Karpas-422 (cell line): Measurements from ENCODE around the gene ATOH8. TPM values are rescaled to one million over a fixed set of nuclear protein-coding genes. Genes with fewer than 3 reads are reported as not detected.

Source experiments
- DNase-seq: peaks from one replicate; pipeline ENCODE4 v3.0.0-alpha.2; 2015
- H2AFZ ChIP-seq: fragments of 200-600 bp; sonication (generic); 2 replicates; pipeline ENCODE4 v1.6.1; 2014; ENCODE audit warnings: antibody characterized with exemption, low read length, mixed read lengths
- H3K27ac ChIP-seq: fragments of 200-600 bp; sonication (generic); 2 replicates; pipeline ENCODE4 v1.5.1; 2014; ENCODE audit warnings: mild to moderate bottlenecking, low read length, moderate library complexity
- H3K27me3 ChIP-seq: fragments of 200-600 bp; sonication (generic); 2 replicates; pipeline ENCODE4 v1.6.1; 2014; ENCODE audit warnings: low read length, mixed read lengths
- H3K36me3 ChIP-seq: fragments of 200-600 bp; sonication (generic); 2 replicates; pipeline ENCODE4 v1.6.1; 2014; ENCODE audit warnings: low read length, mixed read lengths; ENCODE audit not compliant: insufficient read depth
- H3K4me1 ChIP-seq: fragments of 200-600 bp; sonication (generic); 2 replicates; pipeline ENCODE4 v1.6.1; 2014; ENCODE audit warnings: mild to moderate bottlenecking, low read length, mixed read lengths
- H3K4me2 ChIP-seq: fragments of 200-600 bp; sonication (generic); 2 replicates; pipeline ENCODE4 v1.6.1; 2014; ENCODE audit warnings: low read length, low read depth, mild to moderate bottlenecking; ENCODE audit not compliant: poor library complexity, severe bottlenecking
- H3K4me3 ChIP-seq: fragments of 200-600 bp; sonication (generic); 2 replicates; pipeline ENCODE4 v1.5.1; 2014; ENCODE audit warnings: mild to moderate bottlenecking, antibody characterized with exemption, low read length, mixed read lengths
- H3K79me2 ChIP-seq: fragments of 200-600 bp; sonication (generic); 2 replicates; pipeline ENCODE4 v1.6.1; 2014; ENCODE audit warnings: mild to moderate bottlenecking, low read length, mixed read lengths
- H3K9ac ChIP-seq: fragments of 200-600 bp; sonication (generic); 2 replicates; pipeline ENCODE4 v1.6.0; 2014; ENCODE audit warnings: low read length
- H3K9me2 ChIP-seq: fragments of 200-600 bp; sonication (generic), shearing (Covaris generic); replicated peaks from 2 replicates; pipeline ENCODE4 v1.6.0; 2014; ENCODE audit warnings: mild to moderate bottlenecking, low read length, moderate library complexity; ENCODE audit not compliant: insufficient read depth
- H3K9me3 ChIP-seq: fragments of 300-700, 200-600 bp; sonication (generic); 2 replicates; pipeline ENCODE4 v1.6.1; 2014; ENCODE audit warnings: low read length, mixed read lengths
- H4K20me1 ChIP-seq: fragments of 200-600 bp; sonication (generic); 2 replicates; pipeline ENCODE4 v1.6.1; 2014; ENCODE audit warnings: mild to moderate bottlenecking, antibody characterized with exemption, low read length, low read depth; ENCODE audit not compliant: insufficient read depth
- total RNA-seq: library from RNA; depleted of rRNA; stranded (reverse); fragments of >200 nt; shearing (Covaris generic); gene quantifications from 2 replicates; pipeline ENCODE4 v1.2.3, GENCODE V29; 2014; ENCODE audit warnings: low replicate concordance

Gene ATOH8
- total RNA-seq, 1 experiment from 2014 or later, result not detected

DNA sequence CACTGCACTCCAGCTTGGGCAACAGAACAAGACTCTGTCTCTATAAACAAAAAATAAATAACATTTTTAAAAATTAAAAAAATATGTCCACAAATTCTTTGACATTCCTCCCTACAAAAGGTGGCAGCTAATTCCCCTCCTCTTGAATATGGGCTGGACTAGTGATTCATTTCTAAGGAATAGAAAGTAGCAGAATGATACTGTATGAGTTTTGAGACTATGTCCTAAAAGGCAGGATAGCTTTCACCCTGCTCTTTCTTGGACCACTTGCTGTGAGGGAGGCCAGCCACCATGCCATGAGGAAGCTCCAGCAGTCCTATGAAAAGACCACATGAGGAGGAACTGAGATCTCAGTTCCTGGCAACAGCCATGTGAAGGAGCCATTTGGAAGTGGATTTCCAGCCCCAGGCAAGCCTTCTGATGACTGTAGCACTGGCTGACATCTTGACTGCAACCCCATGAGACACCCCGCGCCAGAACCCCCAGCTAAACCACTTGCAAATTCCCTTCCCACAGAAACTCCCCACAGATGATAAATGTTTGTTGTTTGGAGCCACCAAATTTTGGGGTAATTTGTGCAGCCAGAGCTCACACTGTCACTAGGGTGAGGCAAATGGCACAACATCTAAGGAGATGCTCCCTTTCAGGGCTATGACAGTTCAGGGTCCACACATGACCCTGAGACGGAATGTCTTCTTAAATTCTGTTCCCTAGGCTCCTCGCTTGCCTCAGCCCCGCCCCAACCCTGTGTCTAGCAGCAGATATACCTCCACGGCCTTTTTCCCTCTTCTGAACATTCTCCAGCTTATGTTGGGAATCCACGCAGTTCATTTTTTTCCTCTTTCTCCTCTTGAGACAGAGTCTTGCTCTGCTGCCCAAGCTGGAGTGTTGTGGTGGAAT is 17.1 kb upstream of the ATOH8 start:
- Histone ChIP-seq H3K36me3 (no peaks in the 10 kb centered on the region), H3K4me3 (no peak overlapping the region), H3K27ac (no peak overlapping the region), H3K9me2 (no peaks in the 10 kb centered on the region), H3K4me1 (no peaks in the 10 kb centered on the region), H3K79me2 (no peaks in the 10 kb centered on the region), H2AFZ (no peak overlapping the region), H3K9me3 (no peaks in the 10 kb centered on the region), H4K20me1 (no peaks in the 10 kb centered on the region), H3K9ac (no peak overlapping the region), H3K27me3 (no peaks in the 10 kb centered on the region), H3K4me2 (no peak overlapping the region)
- no peak for DNase-seq

DNA sequence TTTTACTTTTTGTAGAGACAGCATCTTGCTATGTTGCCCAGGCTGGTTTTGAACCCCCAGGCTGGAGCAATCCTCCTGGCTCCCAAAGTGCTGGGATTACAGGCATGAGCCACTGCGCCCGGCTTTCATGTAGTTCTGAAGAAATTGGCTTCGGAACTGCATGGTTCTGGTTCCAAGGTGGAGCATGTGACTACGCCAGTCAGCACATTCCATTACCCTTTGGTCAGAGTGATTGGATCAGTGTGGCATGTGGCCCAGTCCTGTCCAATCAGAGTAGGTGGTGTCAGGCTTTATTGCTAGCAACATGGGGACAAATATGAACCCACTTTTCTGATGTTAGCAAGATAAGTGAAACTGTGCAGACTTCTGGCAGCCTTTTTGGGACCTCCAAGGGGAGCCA is 16.3 kb upstream of the ATOH8 start:
- Histone ChIP-seq H3K4me3 (no peak overlapping the region), H4K20me1 (no peaks in the 10 kb centered on the region), H3K9me3 (no peaks in the 10 kb centered on the region), H3K36me3 (no peaks in the 10 kb centered on the region), H3K79me2 (no peaks in the 10 kb centered on the region), H3K4me1 (no peaks in the 10 kb centered on the region), H3K27me3 (no peaks in the 10 kb centered on the region), H3K9me2 (no peaks in the 10 kb centered on the region), H3K27ac (no peak overlapping the region), H3K4me2 (no peak overlapping the region), H3K9ac (no peak overlapping the region), H2AFZ (no peak overlapping the region)
- no peak for DNase-seq

- no peak overlapping the region for H3K27ac ChIP-seq
- H3K4me2 ChIP-seq, result no peak overlapping the region
- no peak overlapping the region for H3K9ac ChIP-seq
- H3K9me2 ChIP-seq, result no peaks in the 10 kb centered on the region
- no peaks in the 10 kb centered on the region for H4K20me1 ChIP-seq
- no peak overlapping the region for H3K4me3 ChIP-seq
- no peak for DNase-seq
- no peaks in the 10 kb centered on the region for H3K9me3 ChIP-seq
- no peaks in the 10 kb centered on the region for H3K4me1 ChIP-seq
- no peak overlapping the region for H2AFZ ChIP-seq
- no peaks in the 10 kb centered on the region for H3K79me2 ChIP-seq
- H3K27me3 ChIP-seq, result no peaks in the 10 kb centered on the region
- no peaks in the 10 kb centered on the region for H3K36me3 ChIP-seq
Observed at GRCh38 chr2:85737961-85738360, 15.8 kb upstream of the ATOH8 start.

GRCh38 chr2:85740193-85740592 is 13.6 kb upstream of the ATOH8 start:
- Histone ChIP-seq H3K9ac (no peak overlapping the region), H3K4me1 (peaks cover 4% of the 10 kb centered on the region)

DNA sequence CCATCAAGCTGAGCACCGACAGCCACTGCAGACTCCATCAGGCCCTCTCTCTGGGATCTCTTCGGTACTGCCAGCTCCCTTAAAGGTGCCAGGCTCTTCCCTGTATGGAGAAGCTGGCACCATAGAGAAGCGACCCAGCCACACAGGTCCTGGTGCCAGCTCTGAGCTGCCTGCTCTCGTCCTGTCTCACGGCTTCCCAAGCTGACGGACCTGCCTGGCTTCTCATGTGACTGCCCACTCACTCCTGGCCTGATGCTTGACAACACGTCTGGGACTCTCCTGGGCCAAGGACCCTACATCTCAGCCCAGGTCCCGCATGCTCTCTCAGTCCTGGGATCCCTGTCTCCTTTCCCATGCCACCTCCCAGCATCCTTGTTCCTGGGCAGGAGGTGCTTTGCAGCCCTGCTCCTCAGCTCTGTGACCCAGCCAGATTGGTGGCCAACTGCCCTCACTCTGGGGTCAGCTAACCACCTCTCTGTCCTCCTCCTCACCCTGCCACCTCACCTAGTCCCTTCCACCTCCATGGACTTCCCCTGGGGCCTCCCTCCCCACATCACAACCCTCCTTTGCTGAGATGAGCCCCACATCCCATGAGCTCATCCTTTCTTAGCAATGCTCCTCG is 12.5 kb upstream of the ATOH8 start:
- Histone ChIP-seq H3K4me3 (no peak overlapping the region), H3K36me3 (no peaks in the 10 kb centered on the region), H3K4me2 (no peak overlapping the region), H3K79me2 (no peaks in the 10 kb centered on the region), H3K9me2 (no peaks in the 10 kb centered on the region), H2AFZ (no peak overlapping the region), H3K4me1 (peaks cover 6% of the 10 kb centered on the region), H3K9ac (no peak overlapping the region), H3K27ac (no peak overlapping the region), H3K9me3 (no peaks in the 10 kb centered on the region), H3K27me3 (no peaks in the 10 kb centered on the region), H4K20me1 (no peaks in the 10 kb centered on the region)
- DNase-seq, result no peak

More at GRCh38 chr2:85740193-85740592, 13.6 kb upstream of the ATOH8 start:
- H3K4me3 ChIP-seq, result no peak overlapping the region
- H3K27me3 ChIP-seq, result no peaks in the 10 kb centered on the region
- DNase-seq, result no peak
- no peak overlapping the region for H2AFZ ChIP-seq
- no peaks in the 10 kb centered on the region for H3K36me3 ChIP-seq
- H3K79me2 ChIP-seq, result no peaks in the 10 kb centered on the region
- no peaks in the 10 kb centered on the region for H3K9me3 ChIP-seq
- H3K4me2 ChIP-seq, result no peak overlapping the region
- no peaks in the 10 kb centered on the region for H3K9me2 ChIP-seq
- no peaks in the 10 kb centered on the region for H4K20me1 ChIP-seq
- no peak overlapping the region for H3K27ac ChIP-seq

- Histone ChIP-seq H2AFZ (no peak overlapping the region), H3K9me3 (no peaks in the 10 kb centered on the region), H3K9me2 (no peaks in the 10 kb centered on the region), H3K4me2 (no peak overlapping the region), H3K79me2 (no peaks in the 10 kb centered on the region), H3K36me3 (no peaks in the 10 kb centered on the region), H3K9ac (no peak overlapping the region), H4K20me1 (no peaks in the 10 kb centered on the region), H3K27me3 (no peaks in the 10 kb centered on the region), H3K4me3 (no peak overlapping the region), H3K27ac (no peak overlapping the region), H3K4me1 (peaks cover 6% of the 10 kb centered on the region)
- DNase-seq, result no peak
Observed at GRCh38 chr2:85741833-85742455, 11.8 kb upstream of the ATOH8 start.

DNA sequence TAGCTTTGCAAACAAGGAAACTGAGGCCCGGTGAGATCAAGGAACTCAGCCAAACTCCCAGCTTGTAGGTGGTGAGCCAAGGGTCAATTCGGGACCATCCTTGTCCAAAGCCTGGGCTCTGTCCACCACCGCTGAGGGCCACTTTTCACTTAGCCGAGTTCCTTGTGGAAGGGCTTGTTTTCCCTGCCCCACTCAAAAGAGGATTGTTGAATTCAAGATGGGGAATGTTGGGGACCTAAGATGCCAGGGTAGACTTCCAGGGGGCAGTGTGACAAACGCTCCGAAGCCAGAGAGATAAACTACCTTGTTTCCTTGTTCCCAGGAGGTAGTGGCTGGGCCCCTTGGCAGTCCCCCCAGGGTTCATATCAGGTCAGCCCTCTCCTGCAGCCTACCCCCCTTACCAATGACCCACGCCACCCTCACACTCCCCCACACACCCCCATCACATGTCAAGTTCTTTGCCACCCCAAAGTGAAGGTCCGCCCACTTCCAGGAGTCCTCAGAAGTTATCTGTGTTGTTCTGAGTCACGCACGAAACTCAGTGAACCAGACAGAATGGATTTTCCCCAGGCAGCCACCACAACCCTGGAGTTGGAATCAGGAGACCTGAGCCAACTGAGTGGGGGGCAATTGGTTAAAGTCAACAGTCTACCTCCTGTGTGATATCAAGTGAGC is 10.3 kb upstream of the ATOH8 start:
- H3K4me1 ChIP-seq, result peaks cover 13% of the 10 kb centered on the region
- H3K27ac ChIP-seq, result no peak overlapping the region
- H3K9ac ChIP-seq, result no peak overlapping the region
- no peaks in the 10 kb centered on the region; the same call in 1 of the 2 replicates for H4K20me1 ChIP-seq
- no peaks in the 10 kb centered on the region for H3K9me3 ChIP-seq
- H3K27me3 ChIP-seq, result no peaks in the 10 kb centered on the region
- no peak overlapping the region for H3K4me3 ChIP-seq
- H3K4me2 ChIP-seq, result no peak overlapping the region
- no peak overlapping the region for H2AFZ ChIP-seq
- no peaks in the 10 kb centered on the region for H3K36me3 ChIP-seq
- no peaks in the 10 kb centered on the region for H3K79me2 ChIP-seq
- H3K9me2 ChIP-seq, result no peaks in the 10 kb centered on the region
- DNase-seq, result no peak

GRCh38 chr2:85744055-85744454 is 9.7 kb upstream of the ATOH8 start:
- Histone ChIP-seq H3K9me2 (no peaks in the 10 kb centered on the region), H3K9me3 (no peaks in the 10 kb centered on the region), H3K27me3 (no peaks in the 10 kb centered on the region), H4K20me1 (no peaks in the 10 kb centered on the region; the same call in 1 of the 2 replicates), H3K4me3 (no peak overlapping the region), H2AFZ (no peak overlapping the region), H3K27ac (no peak overlapping the region), H3K9ac (no peak overlapping the region), H3K4me2 (no peak overlapping the region), H3K36me3 (no peaks in the 10 kb centered on the region), H3K4me1 (peaks cover 15% of the 10 kb centered on the region), H3K79me2 (no peaks in the 10 kb centered on the region)
- no peak for DNase-seq
